Measurements from ENCODE around the gene LRRC4.

DNA sequence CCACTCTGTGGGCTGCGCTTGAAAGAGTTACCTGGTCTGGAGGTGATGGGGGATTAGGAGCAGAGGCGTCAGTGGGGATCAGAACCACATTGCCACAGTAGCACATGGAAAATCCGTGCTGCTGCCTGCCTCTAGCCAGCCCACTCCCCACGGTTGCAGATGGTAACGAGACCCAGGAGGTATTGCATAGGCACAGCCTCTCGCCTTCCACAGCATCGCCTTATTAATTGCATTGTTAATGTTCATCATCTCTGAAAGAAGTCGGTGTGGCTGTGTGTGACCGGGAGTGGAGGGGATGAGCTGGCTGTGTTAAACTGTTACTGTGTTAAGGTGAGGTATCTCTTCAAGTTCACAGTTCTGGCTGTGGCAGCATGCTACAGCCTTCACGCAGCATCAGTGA is 35.2 kb upstream of the LRRC4 start:
- no peak for TF ChIP-seq POLR2AphosphoS5 (IDR thresholded peaks at IDR 0.05; ENCODE audit: low read depth, low read length)
- TF ChIP-seq, protein P1, sequence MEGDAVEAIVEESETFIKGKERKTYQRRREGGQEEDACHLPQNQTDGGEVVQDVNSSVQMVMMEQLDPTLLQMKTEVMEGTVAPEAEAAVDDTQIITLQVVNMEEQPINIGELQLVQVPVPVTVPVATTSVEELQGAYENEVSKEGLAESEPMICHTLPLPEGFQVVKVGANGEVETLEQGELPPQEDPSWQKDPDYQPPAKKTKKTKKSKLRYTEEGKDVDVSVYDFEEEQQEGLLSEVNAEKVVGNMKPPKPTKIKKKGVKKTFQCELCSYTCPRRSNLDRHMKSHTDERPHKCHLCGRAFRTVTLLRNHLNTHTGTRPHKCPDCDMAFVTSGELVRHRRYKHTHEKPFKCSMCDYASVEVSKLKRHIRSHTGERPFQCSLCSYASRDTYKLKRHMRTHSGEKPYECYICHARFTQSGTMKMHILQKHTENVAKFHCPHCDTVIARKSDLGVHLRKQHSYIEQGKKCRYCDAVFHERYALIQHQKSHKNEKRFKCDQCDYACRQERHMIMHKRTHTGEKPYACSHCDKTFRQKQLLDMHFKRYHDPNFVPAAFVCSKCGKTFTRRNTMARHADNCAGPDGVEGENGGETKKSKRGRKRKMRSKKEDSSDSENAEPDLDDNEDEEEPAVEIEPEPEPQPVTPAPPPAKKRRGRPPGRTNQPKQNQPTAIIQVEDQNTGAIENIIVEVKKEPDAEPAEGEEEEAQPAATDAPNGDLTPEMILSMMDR (IDR thresholded peaks at IDR 0.05), result no peak
- TF ChIP-seq, protein P2, sequence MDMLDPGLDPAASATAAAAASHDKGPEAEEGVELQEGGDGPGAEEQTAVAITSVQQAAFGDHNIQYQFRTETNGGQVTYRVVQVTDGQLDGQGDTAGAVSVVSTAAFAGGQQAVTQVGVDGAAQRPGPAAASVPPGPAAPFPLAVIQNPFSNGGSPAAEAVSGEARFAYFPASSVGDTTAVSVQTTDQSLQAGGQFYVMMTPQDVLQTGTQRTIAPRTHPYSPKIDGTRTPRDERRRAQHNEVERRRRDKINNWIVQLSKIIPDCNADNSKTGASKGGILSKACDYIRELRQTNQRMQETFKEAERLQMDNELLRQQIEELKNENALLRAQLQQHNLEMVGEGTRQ (IDR thresholded peaks at IDR 0.05; ENCODE audit: borderline replicate concordance, low read depth, low read length), result no peak
- TF ChIP-seq YY1 (IDR thresholded peaks at IDR 0.05; ENCODE audit: low read depth), result no peak
- TF ChIP-seq CHD2 (IDR thresholded peaks at IDR 0.05; ENCODE audit: low read length, partially characterized antibody), result no peak
- TF ChIP-seq, protein P3, sequence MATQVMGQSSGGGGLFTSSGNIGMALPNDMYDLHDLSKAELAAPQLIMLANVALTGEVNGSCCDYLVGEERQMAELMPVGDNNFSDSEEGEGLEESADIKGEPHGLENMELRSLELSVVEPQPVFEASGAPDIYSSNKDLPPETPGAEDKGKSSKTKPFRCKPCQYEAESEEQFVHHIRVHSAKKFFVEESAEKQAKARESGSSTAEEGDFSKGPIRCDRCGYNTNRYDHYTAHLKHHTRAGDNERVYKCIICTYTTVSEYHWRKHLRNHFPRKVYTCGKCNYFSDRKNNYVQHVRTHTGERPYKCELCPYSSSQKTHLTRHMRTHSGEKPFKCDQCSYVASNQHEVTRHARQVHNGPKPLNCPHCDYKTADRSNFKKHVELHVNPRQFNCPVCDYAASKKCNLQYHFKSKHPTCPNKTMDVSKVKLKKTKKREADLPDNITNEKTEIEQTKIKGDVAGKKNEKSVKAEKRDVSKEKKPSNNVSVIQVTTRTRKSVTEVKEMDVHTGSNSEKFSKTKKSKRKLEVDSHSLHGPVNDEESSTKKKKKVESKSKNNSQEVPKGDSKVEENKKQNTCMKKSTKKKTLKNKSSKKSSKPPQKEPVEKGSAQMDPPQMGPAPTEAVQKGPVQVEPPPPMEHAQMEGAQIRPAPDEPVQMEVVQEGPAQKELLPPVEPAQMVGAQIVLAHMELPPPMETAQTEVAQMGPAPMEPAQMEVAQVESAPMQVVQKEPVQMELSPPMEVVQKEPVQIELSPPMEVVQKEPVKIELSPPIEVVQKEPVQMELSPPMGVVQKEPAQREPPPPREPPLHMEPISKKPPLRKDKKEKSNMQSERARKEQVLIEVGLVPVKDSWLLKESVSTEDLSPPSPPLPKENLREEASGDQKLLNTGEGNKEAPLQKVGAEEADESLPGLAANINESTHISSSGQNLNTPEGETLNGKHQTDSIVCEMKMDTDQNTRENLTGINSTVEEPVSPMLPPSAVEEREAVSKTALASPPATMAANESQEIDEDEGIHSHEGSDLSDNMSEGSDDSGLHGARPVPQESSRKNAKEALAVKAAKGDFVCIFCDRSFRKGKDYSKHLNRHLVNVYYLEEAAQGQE (IDR thresholded peaks at IDR 0.05; ENCODE audit: low read depth, low read length), result no peak
- TF ChIP-seq, protein P4, sequence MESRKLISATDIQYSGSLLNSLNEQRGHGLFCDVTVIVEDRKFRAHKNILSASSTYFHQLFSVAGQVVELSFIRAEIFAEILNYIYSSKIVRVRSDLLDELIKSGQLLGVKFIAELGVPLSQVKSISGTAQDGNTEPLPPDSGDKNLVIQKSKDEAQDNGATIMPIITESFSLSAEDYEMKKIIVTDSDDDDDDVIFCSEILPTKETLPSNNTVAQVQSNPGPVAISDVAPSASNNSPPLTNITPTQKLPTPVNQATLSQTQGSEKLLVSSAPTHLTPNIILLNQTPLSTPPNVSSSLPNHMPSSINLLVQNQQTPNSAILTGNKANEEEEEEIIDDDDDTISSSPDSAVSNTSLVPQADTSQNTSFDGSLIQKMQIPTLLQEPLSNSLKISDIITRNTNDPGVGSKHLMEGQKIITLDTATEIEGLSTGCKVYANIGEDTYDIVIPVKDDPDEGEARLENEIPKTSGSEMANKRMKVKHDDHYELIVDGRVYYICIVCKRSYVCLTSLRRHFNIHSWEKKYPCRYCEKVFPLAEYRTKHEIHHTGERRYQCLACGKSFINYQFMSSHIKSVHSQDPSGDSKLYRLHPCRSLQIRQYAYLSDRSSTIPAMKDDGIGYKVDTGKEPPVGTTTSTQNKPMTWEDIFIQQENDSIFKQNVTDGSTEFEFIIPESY (IDR thresholded peaks at IDR 0.05; ENCODE audit: borderline replicate concordance, low read depth), result no peak
- TF ChIP-seq SIN3A (IDR thresholded peaks at IDR 0.05; ENCODE audit: borderline replicate concordance, low read depth, low read length), result no peak
- no peak for TF ChIP-seq EP300 (IDR thresholded peaks at IDR 0.05; ENCODE audit: borderline replicate concordance in 1 of 2, low read depth in 1 of 2, low read length in 1 of 2)
- TF ChIP-seq EZH2phosphoT487 (IDR thresholded peaks at IDR 0.05; ENCODE audit: borderline replicate concordance, low read depth), result no peak
- TF ChIP-seq RAD21 (IDR thresholded peaks at IDR 0.05; ENCODE audit: low read length), result no peak
- no peak for TF ChIP-seq TCF12 (IDR thresholded peaks at IDR 0.05)
